GM23338 (cell line): ENCODE measurements around the gene RNF157. TPM values are rescaled to one million over a fixed set of nuclear protein-coding genes. Genes with fewer than 3 reads are reported as not detected.
"Not testable (repeated sequence)": the region's sequence is repeated elsewhere in the genome, so short reads cannot be mapped to it uniquely, and the experiment has no call there.

Experiments used
- ATAC-seq: fragments of 200-7000 bp; cut with Tn5 transposase; 3 replicates; pipeline ENCODE4 v1.9.1; 2020
- DNase-seq: peaks from one replicate; pipeline ENCODE4 v3.0.0-alpha.2; 2015; ENCODE audit warnings: low spot score
- H2AFZ ChIP-seq: fragments of 200-600 bp; sonication (generic); 2 replicates; pipeline ENCODE4 v1.8.0; 2016; ENCODE audit warnings: antibody characterized with exemption, mild to moderate bottlenecking, moderate library complexity
- H3F3A ChIP-seq: fragments of 200-600 bp; sonication (generic); replicated peaks from 2 replicates; pipeline ENCODE4 v1.8.0; 2017; ENCODE audit warnings: antibody characterized with exemption, mixed run types, low read depth
- H3K27ac ChIP-seq: fragments of 200-600 bp; sonication (generic); 2 replicates; pipeline ENCODE4 v1.6.1; 2016; ENCODE audit warnings: low read depth
- H3K27me3 ChIP-seq: fragments of 200-600 bp; sonication (generic); 2 replicates; pipeline ENCODE4 v1.8.0; 2016; ENCODE audit warnings: mild to moderate bottlenecking, mixed run types, moderate library complexity; ENCODE audit not compliant: insufficient read depth
- H3K36me3 ChIP-seq: fragments of 200-600 bp; sonication (generic); 2 replicates; pipeline ENCODE4 v1.8.0; 2016; ENCODE audit warnings: mild to moderate bottlenecking; ENCODE audit not compliant: insufficient read depth
- H3K4me1 ChIP-seq: fragments of 200-600 bp; sonication (generic); 2 replicates; pipeline ENCODE4 v1.8.0; 2016; ENCODE audit warnings: mild to moderate bottlenecking, moderate library complexity; ENCODE audit not compliant: insufficient read depth
- H3K4me2 ChIP-seq: fragments of 200-600 bp; sonication (generic); 2 replicates; pipeline ENCODE4 v1.7.1; 2017; ENCODE audit warnings: mixed run types
- H3K4me3 ChIP-seq: fragments of 200-600 bp; sonication (generic); 2 replicates; pipeline ENCODE4 v1.6.1; 2016; ENCODE audit warnings: mixed run types
- H3K79me2 ChIP-seq: fragments of 200-600 bp; sonication (generic); replicated peaks from 2 replicates; pipeline ENCODE4 v1.8.0; 2017; ENCODE audit warnings: mild to moderate bottlenecking; ENCODE audit not compliant: insufficient read depth
- H3K9me2 ChIP-seq: fragments of 200-600 bp; sonication (generic); 2 replicates; pipeline ENCODE4 v1.8.0; 2017; ENCODE audit not compliant: insufficient read depth
- H4K20me1 ChIP-seq: fragments of 200-600 bp; sonication (generic); replicated peaks from 2 replicates; pipeline ENCODE4 v1.8.0; 2017; ENCODE audit warnings: mild to moderate bottlenecking; ENCODE audit not compliant: insufficient read depth
- H3K27ac Mint-ChIP-seq: 2 replicates; pipeline ENCODE4 v1.8.0; 2020; ENCODE audit warnings: inconsistent platforms, mild to moderate bottlenecking, moderate library complexity, mixed read lengths
- H3K27me3 Mint-ChIP-seq: 3 replicates; pipeline ENCODE4 v1.8.0; 2022; ENCODE audit warnings: low read depth, mild to moderate bottlenecking, moderate library complexity, mixed read lengths, inconsistent platforms; ENCODE audit not compliant: insufficient read depth, poor library complexity
- H3K36me3 Mint-ChIP-seq: 3 replicates; pipeline ENCODE4 v1.8.0; 2021; ENCODE audit warnings: low read depth, mild to moderate bottlenecking, inconsistent platforms, moderate library complexity, mixed read lengths
- H3K4me1 Mint-ChIP-seq: 3 replicates; pipeline ENCODE4 v1.8.0; 2020; ENCODE audit warnings: mild to moderate bottlenecking, inconsistent platforms, mixed read lengths
- H3K4me3 Mint-ChIP-seq: 3 replicates; pipeline ENCODE4 v1.8.0; 2021; ENCODE audit warnings: moderate library complexity, mild to moderate bottlenecking, inconsistent platforms, mixed read lengths
- H3K9me3 Mint-ChIP-seq: 3 replicates; pipeline ENCODE4 v1.8.0; 2020; ENCODE audit warnings: moderate library complexity, mild to moderate bottlenecking, inconsistent platforms, mixed read lengths
- EZH2 ChIP-seq: fragments of 200-600 bp; sonication (generic); IDR thresholded peaks from one replicate; pipeline ENCODE4 v1.8.0; 2017; ENCODE audit warnings: antibody characterized with exemption, mild to moderate bottlenecking, low read depth; ENCODE audit not compliant: unreplicated experiment
- POLR2AphosphoS5 ChIP-seq: IDR thresholded peaks from 2 replicates; pipeline ENCODE4 v1.6.1; 2016; ENCODE audit warnings: antibody characterized with exemption, low read depth
- ZNF331 ChIP-seq: fragments of 250-450 bp; sonication (Bioruptor Pico); IDR thresholded peaks from 2 replicates; pipeline ENCODE4 v1.5.0; 2020; ENCODE audit warnings: low read depth, mild to moderate bottlenecking, moderate library complexity
- polyA plus RNA-seq: library from polyadenylated mRNA; unstranded; fragments of >200 nt; fragmentation: Nextera tagmentation; extraction: Ambion mirVana; gene quantifications from 2 replicates; pipeline ENCODE4 v1.2.1, GENCODE V29; 2016
- total RNA-seq: library from RNA; depleted of rRNA; stranded (reverse); fragments of >200 nt; shearing (Covaris generic); gene quantifications from 2 replicates; pipeline ENCODE4 v1.2.3, GENCODE V29; 2014
- TF ChIP-seq, protein P1 (sequence below): IDR thresholded peaks from one replicate; pipeline ENCODE4 v1.6.1; 2018; ENCODE audit warnings: antibody characterized with exemption; ENCODE audit not compliant: unreplicated experiment
- TF ChIP-seq, protein P2 (sequence below): IDR thresholded peaks from 2 replicates; pipeline ENCODE4 v1.6.1; 2016; ENCODE audit warnings: antibody characterized with exemption

RNF157 gene
- total and polyA plus RNA-seq, 2 experiments from 2014 or later, result 7.8 to 11.7 TPM

DNA sequence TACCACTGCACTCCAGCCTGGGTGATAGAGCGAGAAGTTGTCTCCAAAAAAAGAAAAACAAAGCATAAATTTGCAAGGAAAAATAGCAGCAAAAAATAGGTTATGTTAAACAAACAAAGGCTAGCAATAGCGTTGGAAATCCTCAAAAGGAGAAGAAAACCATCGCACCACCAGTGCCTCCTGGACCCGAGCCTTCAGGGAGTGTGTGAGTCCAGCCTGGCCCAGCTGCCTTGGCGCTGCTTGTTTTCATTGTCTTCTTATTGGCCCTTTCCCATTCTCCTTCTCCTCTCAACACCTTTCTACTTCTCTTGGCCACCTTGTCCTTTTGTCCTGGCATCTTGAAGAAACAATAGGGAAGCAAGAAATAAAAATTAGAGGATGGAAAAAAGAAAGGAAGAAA lies 20.4 kb upstream of the RNF157 start:
- Histone ChIP-seq H3K4me1 (peaks cover 5% of the 10 kb centered on the region; the same call in 1 of the 2 replicates), H3K9me2 (no peaks in the 10 kb centered on the region), H3K27me3 (no peaks in the 10 kb centered on the region), H3K27ac (0 out of 2 replicates have a peak overlapping the region, but pooled peaks have one; percentile 39), H3K79me2 (no peaks in the 10 kb centered on the region), H4K20me1 (no peaks in the 10 kb centered on the region), H3K4me3 (no peak overlapping the region), H2AFZ (peak overlapping the region; percentile 87; the same call in 1 of the 2 replicates), H3K36me3 (no peaks in the 10 kb centered on the region), H3F3A (0 out of 2 replicates have a peak, but pooled peaks cover 5% of the 10 kb centered on the region), H3K4me2 (no peak overlapping the region)
- ATAC-seq (no peak), DNase-seq (no peak)
- 0 out of 3 replicates have a peak, but pooled peaks cover 2% of the 10 kb centered on the region for H3K36me3 Mint-ChIP-seq
- no peaks in the 10 kb centered on the region for H3K9me3 Mint-ChIP-seq
- H3K27ac Mint-ChIP-seq, result no peak overlapping the region
- TF ChIP-seq, protein P1, sequence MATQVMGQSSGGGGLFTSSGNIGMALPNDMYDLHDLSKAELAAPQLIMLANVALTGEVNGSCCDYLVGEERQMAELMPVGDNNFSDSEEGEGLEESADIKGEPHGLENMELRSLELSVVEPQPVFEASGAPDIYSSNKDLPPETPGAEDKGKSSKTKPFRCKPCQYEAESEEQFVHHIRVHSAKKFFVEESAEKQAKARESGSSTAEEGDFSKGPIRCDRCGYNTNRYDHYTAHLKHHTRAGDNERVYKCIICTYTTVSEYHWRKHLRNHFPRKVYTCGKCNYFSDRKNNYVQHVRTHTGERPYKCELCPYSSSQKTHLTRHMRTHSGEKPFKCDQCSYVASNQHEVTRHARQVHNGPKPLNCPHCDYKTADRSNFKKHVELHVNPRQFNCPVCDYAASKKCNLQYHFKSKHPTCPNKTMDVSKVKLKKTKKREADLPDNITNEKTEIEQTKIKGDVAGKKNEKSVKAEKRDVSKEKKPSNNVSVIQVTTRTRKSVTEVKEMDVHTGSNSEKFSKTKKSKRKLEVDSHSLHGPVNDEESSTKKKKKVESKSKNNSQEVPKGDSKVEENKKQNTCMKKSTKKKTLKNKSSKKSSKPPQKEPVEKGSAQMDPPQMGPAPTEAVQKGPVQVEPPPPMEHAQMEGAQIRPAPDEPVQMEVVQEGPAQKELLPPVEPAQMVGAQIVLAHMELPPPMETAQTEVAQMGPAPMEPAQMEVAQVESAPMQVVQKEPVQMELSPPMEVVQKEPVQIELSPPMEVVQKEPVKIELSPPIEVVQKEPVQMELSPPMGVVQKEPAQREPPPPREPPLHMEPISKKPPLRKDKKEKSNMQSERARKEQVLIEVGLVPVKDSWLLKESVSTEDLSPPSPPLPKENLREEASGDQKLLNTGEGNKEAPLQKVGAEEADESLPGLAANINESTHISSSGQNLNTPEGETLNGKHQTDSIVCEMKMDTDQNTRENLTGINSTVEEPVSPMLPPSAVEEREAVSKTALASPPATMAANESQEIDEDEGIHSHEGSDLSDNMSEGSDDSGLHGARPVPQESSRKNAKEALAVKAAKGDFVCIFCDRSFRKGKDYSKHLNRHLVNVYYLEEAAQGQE, result no peak
- no peak for TF ChIP-seq EZH2
- H3K4me3 Mint-ChIP-seq, result no peak overlapping the region
- peaks cover 15% of the 10 kb centered on the region for H3K4me1 Mint-ChIP-seq
- H3K27me3 Mint-ChIP-seq, result peaks cover 9% of the 10 kb centered on the region

DNA sequence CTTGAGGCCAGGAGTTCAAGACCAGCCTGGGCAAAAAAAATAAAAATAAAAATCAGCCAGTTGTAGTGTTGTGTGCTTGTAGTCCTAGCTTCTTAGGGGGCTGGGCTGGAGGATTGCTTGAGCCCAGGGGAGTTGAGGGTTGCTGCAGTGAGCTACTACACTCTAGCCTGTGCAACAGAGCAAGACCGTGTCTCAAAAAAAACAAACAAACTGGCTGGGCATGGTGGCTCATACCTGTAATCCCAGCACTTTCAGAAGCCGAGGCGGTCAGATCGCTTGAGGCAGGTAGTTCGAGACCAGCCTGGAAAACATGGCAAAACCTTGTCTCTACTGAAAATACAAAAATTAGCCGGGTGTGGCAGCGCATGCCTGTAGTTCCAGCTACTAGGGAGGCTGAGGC lies 19.9 kb upstream of the RNF157 start:
- no peak overlapping the region for H3K4me2 ChIP-seq

DNA sequence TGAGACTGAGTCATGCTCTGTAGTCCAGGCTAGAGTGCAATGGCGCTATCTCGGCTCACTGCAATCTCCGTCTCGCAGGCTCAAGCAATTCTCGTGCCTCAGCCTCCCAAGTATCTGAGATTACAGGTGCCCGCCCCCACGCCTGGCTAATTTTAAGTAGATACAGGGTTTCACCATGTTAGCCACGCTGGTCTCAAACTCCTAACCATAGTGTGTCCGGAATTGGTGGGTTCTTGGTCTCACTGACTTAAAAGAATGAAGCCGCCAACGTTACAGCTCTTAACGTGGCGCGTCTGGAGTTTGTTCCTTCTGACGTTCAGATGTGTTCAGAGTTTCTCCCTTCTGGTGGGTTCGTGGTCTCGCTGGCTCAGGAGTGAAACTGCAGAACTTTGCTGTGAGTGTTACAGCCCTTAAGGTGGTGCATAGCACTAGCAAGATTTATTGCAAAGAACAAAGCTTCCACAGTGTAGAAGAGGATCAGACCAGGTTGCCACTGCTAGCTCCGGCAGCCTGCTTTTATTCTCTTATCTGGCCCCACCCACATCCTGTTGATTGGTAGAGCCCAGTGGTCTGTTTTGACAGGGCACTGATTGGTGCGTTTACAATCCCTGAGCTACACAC lies 16.2 kb upstream of the RNF157 start:
- ATAC-seq, H3K4me3 Mint-ChIP-seq: not testable (repeated sequence)

More for the DNA sequence above, 19.9 kb upstream of the RNF157 start:
- Mint-ChIP-seq H3K27me3 (peaks cover 13% of the 10 kb centered on the region), H3K36me3 (0 out of 3 replicates have a peak, but pooled peaks cover 2% of the 10 kb centered on the region), H3K27ac (no peak overlapping the region), H3K9me3 (no peaks in the 10 kb centered on the region), H3K4me3 (no peak overlapping the region), H3K4me1 (peaks cover 18% of the 10 kb centered on the region)
- DNase-seq (no peak), ATAC-seq (no peak)
- Histone ChIP-seq H3K27ac (no peak overlapping the region), H3F3A (0 out of 2 replicates have a peak, but pooled peaks cover 5% of the 10 kb centered on the region), H2AFZ (no peak overlapping the region), H3K4me3 (no peak overlapping the region), H3K27me3 (no peaks in the 10 kb centered on the region), H3K36me3 (no peaks in the 10 kb centered on the region), H3K9me2 (no peaks in the 10 kb centered on the region), H3K79me2 (no peaks in the 10 kb centered on the region), H3K4me1 (peaks cover 5% of the 10 kb centered on the region; the same call in 1 of the 2 replicates), H4K20me1 (no peaks in the 10 kb centered on the region)
- no peak for TF ChIP-seq POLR2AphosphoS5
- TF ChIP-seq, protein P2, sequence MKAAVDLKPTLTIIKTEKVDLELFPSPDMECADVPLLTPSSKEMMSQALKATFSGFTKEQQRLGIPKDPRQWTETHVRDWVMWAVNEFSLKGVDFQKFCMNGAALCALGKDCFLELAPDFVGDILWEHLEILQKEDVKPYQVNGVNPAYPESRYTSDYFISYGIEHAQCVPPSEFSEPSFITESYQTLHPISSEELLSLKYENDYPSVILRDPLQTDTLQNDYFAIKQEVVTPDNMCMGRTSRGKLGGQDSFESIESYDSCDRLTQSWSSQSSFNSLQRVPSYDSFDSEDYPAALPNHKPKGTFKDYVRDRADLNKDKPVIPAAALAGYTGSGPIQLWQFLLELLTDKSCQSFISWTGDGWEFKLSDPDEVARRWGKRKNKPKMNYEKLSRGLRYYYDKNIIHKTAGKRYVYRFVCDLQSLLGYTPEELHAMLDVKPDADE, result no peak
- no peak for TF ChIP-seq ZNF331

More for the DNA sequence above, 16.2 kb upstream of the RNF157 start:
- H3K79me2 ChIP-seq, H3K36me3 ChIP-seq, H4K20me1 ChIP-seq, H3F3A ChIP-seq, H3K9me2 ChIP-seq, H3K4me2 ChIP-seq, H3K9me3 Mint-ChIP-seq, H2AFZ ChIP-seq, H3K27ac ChIP-seq, H3K4me1 Mint-ChIP-seq, H3K36me3 Mint-ChIP-seq, H3K27me3 Mint-ChIP-seq, H3K27ac Mint-ChIP-seq, H3K4me1 ChIP-seq, DNase-seq, H3K27me3 ChIP-seq, H3K4me3 ChIP-seq: not testable (repeated sequence)
